Spleen (tissue), 11 donors: ENCODE results near the gene CHN1. TPM values are rescaled to one million over a fixed set of nuclear protein-coding genes. Genes with fewer than 3 reads are reported as not detected.

Source experiments
- DNase-seq: peaks from one replicate; pipeline ENCODE4 v3.0.0-alpha.2; 2020
- H3K27ac ChIP-seq, 8 donors: fragments of 200-600 bp; sonication (generic) in 7 of 8; 1 replicate in 4 of 8; 2 replicates in 4 of 8; pipeline versions ENCODE4 v1.5.0 to v1.8.0; 2016 to 2021; ENCODE audit warnings: inconsistent platforms in 4 of 8, mild to moderate bottlenecking in 4 of 8, moderate library complexity in 1 of 8
- H3K27me3 ChIP-seq, 7 donors: fragments of 200-600 bp; sonication (generic) in 6 of 7; replicated peaks in 1 of 7; 1 replicate in 4 of 7; 2 replicates in 3 of 7; pipeline versions ENCODE4 v1.5.0 to v1.8.0; 2016 to 2021; ENCODE audit warnings: inconsistent platforms in 3 of 7, mild to moderate bottlenecking in 1 of 7
- H3K36me3 ChIP-seq, 6 donors: fragments of 200-600 bp; sonication (generic) in 5 of 6; 1 replicate in 4 of 6; 2 replicates in 2 of 6; pipeline versions ENCODE4 v1.5.0 to v1.8.0; 2016 to 2021; ENCODE audit warnings: inconsistent platforms in 2 of 6
- H3K4me1 ChIP-seq, 6 donors: fragments of 200-600 bp; sonication (generic) in 5 of 6; 1 replicate in 3 of 6; 2 replicates in 3 of 6; pipeline versions ENCODE4 v1.5.0 to v1.8.0; 2016 to 2021; ENCODE audit warnings: inconsistent platforms in 3 of 6
- H3K4me3 ChIP-seq, 8 donors: fragments of 200-600 bp; sonication (generic) in 7 of 8; 1 replicate in 4 of 8; 2 replicates in 4 of 8; pipeline versions ENCODE4 v1.5.0 to v1.8.0; 2016 to 2021; ENCODE audit warnings: inconsistent platforms in 4 of 8, mild to moderate bottlenecking in 4 of 8, moderate library complexity in 2 of 8
- H3K9me3 ChIP-seq, 8 donors: fragments of 200-600 bp; sonication (generic) in 7 of 8; 1 replicate in 4 of 8; 2 replicates in 4 of 8; pipeline versions ENCODE4 v1.5.0 to v1.8.0; 2016 to 2021; ENCODE audit warnings: inconsistent platforms in 4 of 8
- POLR2A ChIP-seq, 3 donors: fragments of 450-650 bp; IDR thresholded peaks; one replicate each; pipeline ENCODE4 v1.5.1; 2017; ENCODE audit warnings: antibody characterized with exemption in 3 of 3, mild to moderate bottlenecking in 1 of 3
- POLR2AphosphoS5 ChIP-seq, 3 donors: sonication (generic); formaldehyde crosslinking; IDR thresholded peaks; one replicate each; pipeline ENCODE4 v1.5.1; 2017; ENCODE audit warnings: antibody characterized with exemption in 3 of 3
- WGBS, 5 donors: extraction: QIAGEN DNeasy Blood & Tissue Kit in 3 of 5; methylation state at CpG; one replicate each; pipeline versions ENCODE4 v1.1.5 to v1.1.7; 2013 to 2018; 5-methylcytosine and 5-hydroxymethylcytosine counted together
- intact Hi-C: fragments of 100-400 bp; cut with DNase I; formaldehyde crosslinking; loops from one replicate; pipeline ENCODE4 v1.15.0; 2023; ENCODE audit warnings: low total_unique reads
- polyA plus RNA-seq, 3 donors: library from polyadenylated mRNA; stranded (reverse); fragments of 200-250 nt; gene quantifications; one replicate each; pipeline ENCODE4 v1.2.1, GENCODE V29; 2013
- total RNA-seq, 7 donors: library from RNA; depleted of rRNA in 3 of 7; stranded (reverse); fragments of >200 nt in 3 of 7; fragmentation: NEBNext Ultra II Directional in 4 of 7; extraction: Animal tissue kit (Norgen Biotek cat#: 25700) in 4 of 7; gene quantifications; one replicate each; pipeline versions ENCODE4 v1.1.0 to v1.2.1, GENCODE V29; 2016 to 2021
- TF ChIP-seq, protein P1 (sequence below), 11 experiments: fragments of 200-600 bp in 7 of 11; fragments of 450-650 bp in 4 of 11; sonication (generic) in 4 of 11; IDR thresholded peaks in 8 of 11; conservative IDR thresholded peaks in 3 of 11; 1 replicate in 7 of 11; 2 replicates in 4 of 11; pipeline versions ENCODE4 v1.4.0 to v1.8.0; 2016 to 2021; ENCODE audit warnings: antibody characterized with exemption in 11 of 11, inconsistent platforms in 4 of 11, mild to moderate bottlenecking in 1 of 11
- donor health status: healthy with polysubstance abuse.
- donor health status: DM: no; HTN: no; CAD: no; lungs with moderate emphysema.
- donor health status: DM: no; HTN: no; CAD: no.
- donor health status: Bipolar disorder and iron deficiency.
- donor health status: healthy.
- donor health status: DM: no; HTN: no; CAD: no.
- donor health status: DM: yes; HTN: yes; CAD: no.

The CHN1 gene
- total and polyA plus RNA-seq, 10 donors, result 5.4 to 14.6 (median 9.7) TPM

GRCh38 chr2:175048275-175048674 is 43.1 kb upstream of the CHN1 start:
- intact Hi-C loops, result no loop called here
- H3K27ac ChIP-seq, result no peak overlapping the region
- no peaks in the 10 kb centered on the region for H3K27me3 ChIP-seq
- peaks cover 0 to 5% (median 0%) of the 10 kb centered on the region in 6 donors for H3K36me3 ChIP-seq
- DNase-seq, result no peak
- H3K4me1 ChIP-seq, result no peaks in the 10 kb centered on the region
- 33 to 67% (median 41%) methylated on average over 2 of the region's 2 CpGs for WGBS, 5 donors
- no peak overlapping the region for H3K4me3 ChIP-seq
- no peaks in the 10 kb centered on the region for H3K9me3 ChIP-seq
- TF ChIP-seq, protein P1, sequence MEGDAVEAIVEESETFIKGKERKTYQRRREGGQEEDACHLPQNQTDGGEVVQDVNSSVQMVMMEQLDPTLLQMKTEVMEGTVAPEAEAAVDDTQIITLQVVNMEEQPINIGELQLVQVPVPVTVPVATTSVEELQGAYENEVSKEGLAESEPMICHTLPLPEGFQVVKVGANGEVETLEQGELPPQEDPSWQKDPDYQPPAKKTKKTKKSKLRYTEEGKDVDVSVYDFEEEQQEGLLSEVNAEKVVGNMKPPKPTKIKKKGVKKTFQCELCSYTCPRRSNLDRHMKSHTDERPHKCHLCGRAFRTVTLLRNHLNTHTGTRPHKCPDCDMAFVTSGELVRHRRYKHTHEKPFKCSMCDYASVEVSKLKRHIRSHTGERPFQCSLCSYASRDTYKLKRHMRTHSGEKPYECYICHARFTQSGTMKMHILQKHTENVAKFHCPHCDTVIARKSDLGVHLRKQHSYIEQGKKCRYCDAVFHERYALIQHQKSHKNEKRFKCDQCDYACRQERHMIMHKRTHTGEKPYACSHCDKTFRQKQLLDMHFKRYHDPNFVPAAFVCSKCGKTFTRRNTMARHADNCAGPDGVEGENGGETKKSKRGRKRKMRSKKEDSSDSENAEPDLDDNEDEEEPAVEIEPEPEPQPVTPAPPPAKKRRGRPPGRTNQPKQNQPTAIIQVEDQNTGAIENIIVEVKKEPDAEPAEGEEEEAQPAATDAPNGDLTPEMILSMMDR (IDR thresholded peaks at IDR 0.05 in 8 of 11, conservative IDR thresholded peaks at IDR 0.05 in 3 of 11), result no peak
- TF ChIP-seq POLR2AphosphoS5 (IDR thresholded peaks at IDR 0.05) (no peak), POLR2A (IDR thresholded peaks at IDR 0.05) (no peak)

- H3K36me3 ChIP-seq, result no peaks in the 10 kb centered on the region
- no peak overlapping the region for H3K27ac ChIP-seq
- peaks cover 0 to 13% (median 6%) of the 10 kb centered on the region in 6 donors for H3K4me1 ChIP-seq
- WGBS, 5 donors, result 89 to 100% (median 97%) methylated on average over 2 to 3 of the region's 3 CpGs
- peaks cover 0 to 8% (median 0%) of the 10 kb centered on the region in 8 donors for H3K9me3 ChIP-seq
- no peak for DNase-seq
- intact Hi-C loops, result no loop called here
- TF ChIP-seq POLR2A (IDR thresholded peaks at IDR 0.05) (no peak), POLR2AphosphoS5 (IDR thresholded peaks at IDR 0.05) (no peak)
- TF ChIP-seq, protein P1 (IDR thresholded peaks at IDR 0.05 in 8 of 11, conservative IDR thresholded peaks at IDR 0.05 in 3 of 11), result no peak
- H3K4me3 ChIP-seq, result no peak overlapping the region
- H3K27me3 ChIP-seq, result no peaks in the 10 kb centered on the region
Measured at GRCh38 chr2:175039490-175039889, 34.3 kb upstream of the CHN1 start.

GRCh38 chr2:175039031-175039430 is 33.9 kb upstream of the CHN1 start:
- peaks cover 0 to 8% (median 0%) of the 10 kb centered on the region in 8 donors for H3K9me3 ChIP-seq
- no peak overlapping the region for H3K4me3 ChIP-seq
- H3K36me3 ChIP-seq, result no peaks in the 10 kb centered on the region
- DNase-seq, result no peak
- H3K27me3 ChIP-seq, result no peaks in the 10 kb centered on the region
- peaks cover 0 to 13% (median 6%) of the 10 kb centered on the region in 6 donors for H3K4me1 ChIP-seq
- no peak overlapping the region for H3K27ac ChIP-seq
- TF ChIP-seq POLR2A (IDR thresholded peaks at IDR 0.05), result no peak
- TF ChIP-seq POLR2AphosphoS5 (IDR thresholded peaks at IDR 0.05), result no peak
- TF ChIP-seq, protein P1 (IDR thresholded peaks at IDR 0.05 in 8 of 11, conservative IDR thresholded peaks at IDR 0.05 in 3 of 11), result no peak
- intact Hi-C loops, result no loop called here
- 84 to 94% (median 90%) methylated on average over 5 of the region's 5 CpGs for WGBS, 5 donors

DNA sequence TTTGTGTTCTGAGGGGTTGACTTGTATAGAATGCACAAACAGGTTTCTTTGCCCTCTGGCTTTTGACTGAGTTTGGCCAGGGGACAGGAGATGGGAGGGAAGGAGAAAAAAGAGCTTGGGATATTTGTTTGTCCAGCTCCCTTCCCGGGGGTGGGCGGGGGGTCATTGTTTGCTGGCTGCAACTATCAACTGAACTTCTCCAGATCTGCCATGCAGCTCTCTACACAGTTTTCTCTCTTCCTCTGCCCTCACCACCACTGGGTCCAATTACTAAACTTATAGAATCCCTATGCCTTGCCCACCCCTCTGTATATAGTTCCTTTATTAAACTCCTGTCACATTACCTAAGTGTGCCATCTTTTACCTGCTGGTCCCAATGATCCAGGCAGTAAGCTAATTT is 32.8 kb upstream of the CHN1 start:
- peaks cover 0 to 8% (median 0%) of the 10 kb centered on the region in 8 donors for H3K9me3 ChIP-seq
- H3K36me3 ChIP-seq, result no peaks in the 10 kb centered on the region
- 91 to 100% (median 95%) methylated on average over 2 of the region's 2 CpGs for WGBS, 5 donors
- intact Hi-C loops, result no loop called here
- peaks cover 0 to 13% (median 6%) of the 10 kb centered on the region in 6 donors for H3K4me1 ChIP-seq
- TF ChIP-seq POLR2A (IDR thresholded peaks at IDR 0.05), result no peak
- TF ChIP-seq POLR2AphosphoS5 (IDR thresholded peaks at IDR 0.05), result no peak
- TF ChIP-seq, protein P1 (IDR thresholded peaks at IDR 0.05 in 8 of 11, conservative IDR thresholded peaks at IDR 0.05 in 3 of 11), result no peak
- no peak for DNase-seq
- H3K27ac ChIP-seq, result no peak overlapping the region
- no peak overlapping the region for H3K4me3 ChIP-seq
- H3K27me3 ChIP-seq, result no peaks in the 10 kb centered on the region
